GM12878 (cell line): Measurements from ENCODE around the gene CCDC112. TPM values are rescaled to one million over a fixed set of nuclear protein-coding genes. Genes with fewer than 3 reads are reported as not detected.

Experiments
- ATAC-seq: fragments of 200-7000 bp; cut with Tn5 transposase; 3 replicates; pipeline ENCODE4 v1.9.1; 2020; ENCODE audit warnings: mild to moderate bottlenecking, moderate library complexity
- BruUV-seq: library from RNA; stranded (reverse); fragments of 400-500 nt; replicated peaks from 2 replicates; lab custom pipeline; 2021; lab: Mats Ljungman, UMichigan
- CTCF ChIA-PET: fragments of 300-600 bp; sonication (Branson Sonifier 250); formaldehyde crosslinking; extraction: SDS; loops from one replicate; lab custom pipeline; 2021; ENCODE audit warnings: inconsistent platforms; lab: Yijun Ruan, JAX
- POLR2A ChIA-PET: fragments of 350-600 bp; formaldehyde crosslinking; extraction: SDS; loops from one replicate; lab custom pipeline; 2021; ENCODE audit warnings: inconsistent platforms; lab: Charles Lee
- RAD21 ChIA-PET: fragments of 300-600 bp; sonication (Branson Sonifier 250); formaldehyde crosslinking; loops from one replicate; lab custom pipeline; 2023; ENCODE audit warnings: antibody characterized with exemption; ENCODE audit not compliant: unreplicated experiment; lab: Charles Lee
- SMC1A ChIA-PET: fragments of 300-600 bp; sonication (Branson Sonifier 250); formaldehyde crosslinking; loops from one replicate; lab custom pipeline; 2023; ENCODE audit not compliant: unreplicated experiment, uncharacterized antibody; lab: Charles Lee
- DNase-seq: peaks from one replicate; pipeline ENCODE4 v3.0.0-alpha.2; 2011; ENCODE audit warnings: low read depth, low spot score
- FAIRE-seq: peaks from 3 replicates; lab custom pipeline; 2011; peaks lifted over from hg19 to GRCh38; lab: Jason Lieb, UNC
- H2AFZ ChIP-seq: 2 replicates; pipeline ENCODE4 v1.6.0; 2011; ENCODE audit warnings: low read depth, low read length, control low read depth; ENCODE audit not compliant: control insufficient read depth
- H3K27ac ChIP-seq: 2 replicates; pipeline ENCODE4 v1.5.1; 2011; ENCODE audit warnings: control low read depth; ENCODE audit not compliant: control insufficient read depth, insufficient read depth
- H3K27me3 ChIP-seq, 2 experiments: replicated peaks in 1 of 2; 2 replicates each; pipeline versions ENCODE4 v1.6.0 to v1.6.1; 2011; ENCODE audit warnings: low read length in 1 of 2; ENCODE audit not compliant: control insufficient read depth in 2 of 2, insufficient read depth in 2 of 2
- H3K36me3 ChIP-seq, 2 experiments: 2 replicates each; pipeline ENCODE4 v1.5.1; 2011; ENCODE audit warnings: low read length in 1 of 2; ENCODE audit not compliant: control insufficient read depth in 2 of 2, insufficient read depth in 2 of 2
- H3K4me1 ChIP-seq: 2 replicates; pipeline ENCODE4 v1.6.1; 2011; ENCODE audit warnings: mild to moderate bottlenecking, low read length, moderate library complexity, mixed read lengths; ENCODE audit not compliant: control insufficient read depth, insufficient read depth
- H3K4me2 ChIP-seq: 2 replicates; pipeline ENCODE4 v1.6.0; 2011; ENCODE audit warnings: control low read depth; ENCODE audit not compliant: control insufficient read depth, insufficient read depth
- H3K4me3 ChIP-seq: fragments of 200-600 bp; sonication (generic); 2 replicates; pipeline ENCODE4 v1.5.1; 2016
- H3K79me2 ChIP-seq: 2 replicates; pipeline ENCODE4 v1.6.0; 2011; ENCODE audit warnings: low read length; ENCODE audit not compliant: control insufficient read depth, insufficient read depth
- H3K9ac ChIP-seq: 2 replicates; pipeline ENCODE4 v1.8.0; 2011; ENCODE audit warnings: low read length, control low read depth, mixed read lengths; ENCODE audit not compliant: control insufficient read depth, insufficient read depth
- H3K9me3 ChIP-seq: replicated peaks from 3 replicates; pipeline ENCODE4 v1.5.1; 2011; ENCODE audit warnings: mild to moderate bottlenecking, low read length; ENCODE audit not compliant: control insufficient read depth, insufficient read depth
- H4K20me1 ChIP-seq: 2 replicates; pipeline ENCODE4 v1.6.0; 2011; ENCODE audit not compliant: control insufficient read depth, insufficient read depth
- E2F8 ChIP-seq: fragments of 450-650 bp; IDR thresholded peaks from 2 replicates; pipeline ENCODE4 v1.6.1; 2018; ENCODE audit warnings: mild to moderate bottlenecking, low read depth, moderate library complexity; ENCODE audit not compliant: partially characterized antibody
- IKZF2 ChIP-seq, 2 experiments: fragments of 450-650 bp; IDR thresholded peaks; 2 replicates each; pipeline ENCODE4 v1.6.1; 2017; ENCODE audit warnings: mild to moderate bottlenecking in 2 of 2, moderate library complexity in 2 of 2
- IRF5 ChIP-seq: fragments of 450-650 bp; IDR thresholded peaks from 2 replicates; pipeline ENCODE4 v1.6.1; 2017; ENCODE audit warnings: borderline replicate concordance
- KDM1A ChIP-seq: fragments of 200-600 bp; sonication (generic); IDR thresholded peaks from 2 replicates; pipeline ENCODE4 v1.6.1; 2016; ENCODE audit warnings: borderline replicate concordance
- LARP7 ChIP-seq: fragments of 450-650 bp; IDR thresholded peaks from 2 replicates; pipeline ENCODE4 v1.6.1; 2017; ENCODE audit warnings: mild to moderate bottlenecking
- NR2C2 ChIP-seq: IDR thresholded peaks from 2 replicates; pipeline ENCODE4 v1.6.1; 2011; ENCODE audit warnings: borderline replicate concordance, low read depth; ENCODE audit not compliant: control insufficient read depth, insufficient read length
- PAX5 ChIP-seq: IDR thresholded peaks from 2 replicates; pipeline ENCODE4 v1.6.1; 2011; ENCODE audit warnings: low read depth, low read length, borderline replicate concordance
- POLR2AphosphoS5 ChIP-seq: IDR thresholded peaks from 2 replicates; pipeline ENCODE4 v1.6.1; 2011; ENCODE audit warnings: mild to moderate bottlenecking, low read length, inconsistent platforms
- RAD21 ChIP-seq: IDR thresholded peaks from 2 replicates; pipeline ENCODE4 v1.6.1; 2011; ENCODE audit warnings: mild to moderate bottlenecking, low read depth, low read length, moderate library complexity; ENCODE audit not compliant: insufficient read depth
- RAD51 ChIP-seq: fragments of 450-650 bp; IDR thresholded peaks from 2 replicates; pipeline ENCODE4 v1.6.1; 2016; ENCODE audit warnings: moderate library complexity, mild to moderate bottlenecking, inconsistent platforms
- RELA ChIP-seq: fragments of 450-650 bp; IDR thresholded peaks from 2 replicates; pipeline ENCODE4 v1.8.0; 2014; ENCODE audit warnings: borderline replicate concordance; ENCODE audit not compliant: partially characterized antibody
- RFX5 ChIP-seq: IDR thresholded peaks from 2 replicates; pipeline ENCODE4 v1.6.1; 2011; ENCODE audit warnings: low read depth, low read length, improper control_type of control experiment
- RUNX3 ChIP-seq: IDR thresholded peaks from 2 replicates; pipeline ENCODE4 v1.6.1; 2012; ENCODE audit warnings: low read length, inconsistent platforms
- SMAD5 ChIP-seq: IDR thresholded peaks from 2 replicates; pipeline ENCODE4 v1.6.1; 2016; ENCODE audit warnings: antibody characterized with exemption, low read depth
- SMARCA5 ChIP-seq: fragments of 450-650 bp; IDR thresholded peaks from 2 replicates; pipeline ENCODE4 v1.6.1; 2017; ENCODE audit warnings: mild to moderate bottlenecking
- SREBF1 ChIP-seq: IDR thresholded peaks from 2 replicates; pipeline ENCODE4 v1.6.1; 2012; ENCODE audit warnings: mild to moderate bottlenecking, low read length
- SRF ChIP-seq, 2 experiments: IDR thresholded peaks; 2 replicates each; pipeline ENCODE4 v1.6.1; 2011; ENCODE audit warnings: low read depth in 2 of 2, low read length in 2 of 2, mild to moderate bottlenecking in 1 of 2, moderate library complexity in 1 of 2
- STAT1 ChIP-seq: fragments of 450-650 bp; conservative IDR thresholded peaks from 2 replicates; pipeline ENCODE4 v1.6.1; 2014; ENCODE audit warnings: antibody characterized with exemption, mild to moderate bottlenecking
- TARDBP ChIP-seq: IDR thresholded peaks from 2 replicates; pipeline ENCODE4 v1.6.1; 2016; ENCODE audit warnings: borderline replicate concordance
- YY1 ChIP-seq: IDR thresholded peaks from 2 replicates; pipeline ENCODE4 v1.6.1; 2011; ENCODE audit warnings: low read depth, mild to moderate bottlenecking, low read length
- ZNF274 ChIP-seq: IDR thresholded peaks from one replicate; pipeline ENCODE4 v1.8.0; 2011; ENCODE audit not compliant: insufficient read length, insufficient read depth
- WGBS: methylation state at CpG from one replicate; pipeline ENCODE4 v1.1.6; 2016; ENCODE audit warnings: low lambda C conversion rate; ENCODE audit not compliant: insufficient replicate concordance, insufficient coverage; ENCODE audit errors: missing lambda C conversion rate; 5-methylcytosine and 5-hydroxymethylcytosine counted together
- in situ Hi-C: fragments of 300-500 bp; cut with MboI; formaldehyde crosslinking; loops from 9 replicates; pipeline ENCODE4 v1.14.3; 2018; ENCODE audit warnings: mixed read lengths
- intact Hi-C: fragments of 100-400 bp; cut with micrococcal nuclease; formaldehyde crosslinking; loops from one replicate; pipeline ENCODE4 v1.14.2; 2022; ENCODE audit not compliant: unreplicated experiment
- polyA plus RNA-seq, 11 experiments: library from polyadenylated mRNA; depleted of rRNA in 4 of 11; unstranded in 6 of 11; stranded (reverse) in 5 of 11; fragments of >200 nt; fragmentation: Nextera tagmentation in 4 of 11; fragmentation: Illumina TruSeq in 1 of 11; extraction: Ambion mirVana in 4 of 11; extraction: Trizol in 1 of 11; gene quantifications; 1 replicate in 1 of 11; 2 replicates in 10 of 11; pipeline versions ENCODE4 v1.2.1 to v1.2.3, GENCODE V29; 2011 to 2016; ENCODE audit warnings: inconsistent platforms in 2 of 11, missing spikeins in 2 of 11, low read depth in 1 of 11
- total RNA-seq, 4 experiments: library from RNA; depleted of rRNA in 3 of 4; stranded (reverse); fragments of >200 nt in 3 of 4; fragmentation: Illumina TruSeq in 1 of 4; extraction: Trizol in 1 of 4; gene quantifications; 2 replicates each; pipeline versions ENCODE4 v1.2.1 to v1.2.3, GENCODE V29; 2013 to 2021

Gene CCDC112
- total and polyA plus RNA-seq, 10 of the 15 experiments (the other 5 are each of a cell fraction or from before 2014, with no cell fraction given): 0.12 to 2.0 (median 0.58) TPM

GRCh38 chr5:115284021-115284420 lies 12.4 kb downstream of the CCDC112 start (continued):
- no peak for TF ChIP-seq E2F8
- TF ChIP-seq SRF (IDR thresholded peaks at IDR 0.05; ENCODE audit: low read depth in 2 of 2, low read length in 2 of 2): no peak
- no peak for TF ChIP-seq SREBF1
- TF ChIP-seq LARP7: no peak
- no peak for TF ChIP-seq KDM1A

- H2AFZ ChIP-seq: no peak overlapping the region
- no peaks in the 10 kb centered on the region for H3K9me3 ChIP-seq
- ChIA-PET RAD21 (no interaction called here), POLR2A (no interaction called here), SMC1A (no interaction called here), CTCF (interaction anchor here (0.6 kb wide), 1 partner anchor 22 kb away, joined by 3 read pairs; no protein-coding TSS in a partner anchor)
- no peak overlapping the region for H3K27ac ChIP-seq
- ATAC-seq (no peak), DNase-seq (no peak), FAIRE-seq (no peak)
- no peaks in the 10 kb centered on the region for H3K36me3 ChIP-seq
- BruUV-seq: no TSS peak
- H3K4me1 ChIP-seq: no peaks in the 10 kb centered on the region
- no peak overlapping the region for H3K4me3 ChIP-seq
- H3K9ac ChIP-seq: no peak overlapping the region
- no peak overlapping the region for H3K4me2 ChIP-seq
- no peaks in the 10 kb centered on the region for H4K20me1 ChIP-seq
- intact Hi-C loops (no loop called here), in situ Hi-C loops (no loop called here)
- no peaks in the 10 kb centered on the region for H3K79me2 ChIP-seq
- WGBS: 40% methylated on average over 1 of the region's 1 CpG
- no peaks in the 10 kb centered on the region for H3K27me3 ChIP-seq
- no peak for TF ChIP-seq PAX5
- no peak for TF ChIP-seq RAD21
- no peak for TF ChIP-seq SMARCA5
- TF ChIP-seq STAT1: no peak
- TF ChIP-seq YY1: no peak
- no peak for TF ChIP-seq RELA
- no peak for TF ChIP-seq NR2C2
- TF ChIP-seq IKZF2 (IDR thresholded peaks at IDR 0.05): no peak
- TF ChIP-seq IRF5: no peak
- TF ChIP-seq TARDBP: no peak
- TF ChIP-seq ZNF274: no peak
- TF ChIP-seq RFX5: no peak
- no peak for TF ChIP-seq SMAD5
- TF ChIP-seq POLR2AphosphoS5: no peak
- TF ChIP-seq RAD51: no peak
- no peak for TF ChIP-seq RUNX3
These were observed 14.3 kb downstream of the CCDC112 start for GRCh38 chr5:115282131-115282530.
